ENCODE measurements around the gene ATE1.

The ATE1 gene

DNA sequence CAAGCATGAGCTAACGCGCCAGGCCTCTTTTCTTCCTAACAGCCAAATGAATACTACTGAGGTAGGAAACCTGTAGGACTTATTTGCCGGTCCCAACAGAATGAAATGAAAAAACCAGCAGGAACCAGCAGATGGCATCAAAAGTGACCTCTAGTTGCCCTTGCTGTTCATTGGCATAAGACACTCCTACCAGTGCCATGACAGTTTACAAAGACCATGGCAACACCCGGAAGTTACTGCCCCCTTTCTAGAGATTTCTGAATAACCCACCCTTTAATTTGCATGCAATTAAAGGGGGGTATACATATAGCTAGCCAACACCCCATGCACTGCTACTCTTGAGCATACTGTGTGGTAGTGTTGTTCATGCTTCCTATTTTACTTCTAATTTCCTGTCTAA lies 65.2 kb downstream of the ATE1 start:
- no peak for DNase-seq
- Histone ChIP-seq H3K14ac (ENCODE audit: low read length) (no peak overlapping the region), H3K23ac (ENCODE audit: low read length) (no peak overlapping the region), H4K12ac (ENCODE audit: low read depth, low read length) (no peak overlapping the region), H3K18ac (ENCODE audit: low read length) (no peak overlapping the region), H3K79me2 (ENCODE audit: control insufficient read depth, insufficient read depth, low read length, poor library complexity) (no peaks in the 10 kb centered on the region), H2BK12ac (ENCODE audit: low read length) (no peak overlapping the region), H3K79me1 (ENCODE audit: low read length) (no peaks in the 10 kb centered on the region), H3K4me1 (ENCODE audit: control insufficient read depth in 1 of 2, insufficient read depth in 2 of 2, low read length in 2 of 2) (no peaks in the 10 kb centered on the region), H2BK5ac (ENCODE audit: low read depth, low read length, poor library complexity) (no peak overlapping the region), H2BK120ac (ENCODE audit: insufficient read depth, low read length, poor library complexity) (no peak overlapping the region), H2AFZ (ENCODE audit: insufficient read depth, low read length, poor library complexity) (no peak overlapping the region), H3K4me2 (ENCODE audit: low read length) (no peak overlapping the region), H3K36me3 (ENCODE audit: control insufficient read depth in 1 of 2, insufficient read depth in 2 of 2, low read length in 2 of 2) (no peaks in the 10 kb centered on the region), H3K4me3 (ENCODE audit: low read depth, low read length) (no peak overlapping the region), H3K9ac (ENCODE audit: low read length) (no peak overlapping the region), H3K27me3 (ENCODE audit: insufficient read depth, low read length) (no peaks in the 10 kb centered on the region), H4K91ac (ENCODE audit: low read depth, low read length) (no peak overlapping the region), H3K27ac (ENCODE audit: low read depth, low read length) (no peak overlapping the region), H3K4ac (ENCODE audit: low read depth, low read length) (no peak overlapping the region), H2AK5ac (ENCODE audit: low read length) (no peak overlapping the region), H3K9me3 (ENCODE audit: insufficient read depth, low read depth, low read length) (no peaks in the 10 kb centered on the region), H4K8ac (ENCODE audit: low read depth, low read length) (no peak overlapping the region)
- no CpG with 5 or more reads among the region's 4 CpGs for WGBS (ENCODE audit: extremely low coverage, insufficient coverage, insufficient read length)

GRCh38 chr10:121862042-121862441 lies 65.8 kb downstream of the ATE1 start:
- no peak overlapping the region for H2BK12ac ChIP-seq (ENCODE audit: low read length)
- H3K14ac ChIP-seq (ENCODE audit: low read length): no peak overlapping the region
- no peak overlapping the region for H2BK120ac ChIP-seq (ENCODE audit: insufficient read depth, low read length, poor library complexity)
- no peaks in the 10 kb centered on the region for H3K9me3 ChIP-seq (ENCODE audit: insufficient read depth, low read depth, low read length)
- H3K9ac ChIP-seq (ENCODE audit: low read length): no peak overlapping the region
- H2AFZ ChIP-seq (ENCODE audit: insufficient read depth, low read length, poor library complexity): no peak overlapping the region
- H2AK5ac ChIP-seq (ENCODE audit: low read length): no peak overlapping the region
- H3K4me3 ChIP-seq (ENCODE audit: low read depth, low read length): no peak overlapping the region
- WGBS (ENCODE audit: extremely low coverage, insufficient coverage, insufficient read length): 100% methylated on average over 3 of the region's 7 CpGs
- no peaks in the 10 kb centered on the region for H3K79me1 ChIP-seq (ENCODE audit: low read length)
- H3K4ac ChIP-seq (ENCODE audit: low read depth, low read length): no peak overlapping the region
- H4K8ac ChIP-seq (ENCODE audit: low read depth, low read length): no peak overlapping the region
- no peaks in the 10 kb centered on the region for H3K27me3 ChIP-seq (ENCODE audit: insufficient read depth, low read length)
- no peak overlapping the region for H4K91ac ChIP-seq (ENCODE audit: low read depth, low read length)
- DNase-seq: no peak
- H3K27ac ChIP-seq (ENCODE audit: low read depth, low read length): no peak overlapping the region
- no peak overlapping the region for H3K18ac ChIP-seq (ENCODE audit: low read length)
- H3K79me2 ChIP-seq (ENCODE audit: control insufficient read depth, insufficient read depth, low read length, poor library complexity): no peaks in the 10 kb centered on the region
- H3K36me3 ChIP-seq (ENCODE audit: control insufficient read depth in 1 of 2, insufficient read depth in 2 of 2, low read length in 2 of 2): no peaks in the 10 kb centered on the region
- H3K4me2 ChIP-seq (ENCODE audit: low read length): no peak overlapping the region
- H3K4me1 ChIP-seq (ENCODE audit: control insufficient read depth in 1 of 2, insufficient read depth in 2 of 2, low read length in 2 of 2): no peaks in the 10 kb centered on the region
- H3K23ac ChIP-seq (ENCODE audit: low read length): no peak overlapping the region
- no peak overlapping the region for H2BK5ac ChIP-seq (ENCODE audit: low read depth, low read length, poor library complexity)
- no peak overlapping the region for H4K12ac ChIP-seq (ENCODE audit: low read depth, low read length)

- Histone ChIP-seq H3K27ac (ENCODE audit: low read depth, low read length) (no peak overlapping the region), H2BK5ac (ENCODE audit: low read depth, low read length, poor library complexity) (no peak overlapping the region), H3K4ac (ENCODE audit: low read depth, low read length) (no peak overlapping the region), H3K4me3 (ENCODE audit: low read depth, low read length) (no peak overlapping the region), H3K27me3 (ENCODE audit: insufficient read depth, low read length) (no peaks in the 10 kb centered on the region), H3K9me3 (ENCODE audit: insufficient read depth, low read depth, low read length) (no peaks in the 10 kb centered on the region), H4K91ac (ENCODE audit: low read depth, low read length) (no peak overlapping the region), H2AFZ (ENCODE audit: insufficient read depth, low read length, poor library complexity) (no peak overlapping the region), H2BK120ac (ENCODE audit: insufficient read depth, low read length, poor library complexity) (no peak overlapping the region), H3K14ac (ENCODE audit: low read length) (no peak overlapping the region), H3K9ac (ENCODE audit: low read length) (no peak overlapping the region), H4K8ac (ENCODE audit: low read depth, low read length) (no peak overlapping the region), H4K12ac (ENCODE audit: low read depth, low read length) (no peak overlapping the region), H3K79me2 (ENCODE audit: control insufficient read depth, insufficient read depth, low read length, poor library complexity) (no peaks in the 10 kb centered on the region), H3K18ac (ENCODE audit: low read length) (no peak overlapping the region), H3K36me3 (ENCODE audit: control insufficient read depth in 1 of 2, insufficient read depth in 2 of 2, low read length in 2 of 2) (peaks cover 0 to 2% of the 10 kb centered on the region in 2 experiments), H3K23ac (ENCODE audit: low read length) (no peak overlapping the region), H3K4me2 (ENCODE audit: low read length) (no peak overlapping the region), H2AK5ac (ENCODE audit: low read length) (no peak overlapping the region), H2BK12ac (ENCODE audit: low read length) (no peak overlapping the region), H3K4me1 (ENCODE audit: control insufficient read depth in 1 of 2, insufficient read depth in 2 of 2, low read length in 2 of 2) (no peaks in the 10 kb centered on the region), H3K79me1 (ENCODE audit: low read length) (no peaks in the 10 kb centered on the region)
- DNase-seq: no peak
- no CpG with 5 or more reads among the region's 3 CpGs for WGBS (ENCODE audit: extremely low coverage, insufficient coverage, insufficient read length)
These were observed 67.0 kb downstream of the ATE1 start for GRCh38 chr10:121860810-121861209.

- H3K4me3 ChIP-seq (ENCODE audit: low read depth, low read length): no peak overlapping the region
- WGBS (ENCODE audit: extremely low coverage, insufficient coverage, insufficient read length): no CpG with 5 or more reads among the region's 4 CpGs
These were observed 72.9 kb downstream of the ATE1 start for GRCh38 chr10:121854809-121855445.

More at GRCh38 chr10:121854809-121855445, 72.9 kb downstream of the ATE1 start:
- Histone ChIP-seq H3K27me3 (ENCODE audit: insufficient read depth, low read length) (no peaks in the 10 kb centered on the region), H4K12ac (ENCODE audit: low read depth, low read length) (no peak overlapping the region), H3K14ac (ENCODE audit: low read length) (no peak overlapping the region), H2AK5ac (ENCODE audit: low read length) (no peak overlapping the region), H3K4me1 (ENCODE audit: control insufficient read depth in 1 of 2, insufficient read depth in 2 of 2, low read length in 2 of 2) (no peaks in the 10 kb centered on the region), H4K91ac (ENCODE audit: low read depth, low read length) (no peak overlapping the region), H3K79me1 (ENCODE audit: low read length) (no peaks in the 10 kb centered on the region), H3K23ac (ENCODE audit: low read length) (no peak overlapping the region), H3K27ac (ENCODE audit: low read depth, low read length) (no peak overlapping the region), H2BK5ac (ENCODE audit: low read depth, low read length, poor library complexity) (no peak overlapping the region), H2AFZ (ENCODE audit: insufficient read depth, low read length, poor library complexity) (no peak overlapping the region), H4K8ac (ENCODE audit: low read depth, low read length) (no peak overlapping the region), H3K18ac (ENCODE audit: low read length) (no peak overlapping the region), H3K9me3 (ENCODE audit: insufficient read depth, low read depth, low read length) (no peaks in the 10 kb centered on the region), H3K4me2 (ENCODE audit: low read length) (no peak overlapping the region), H3K9ac (ENCODE audit: low read length) (no peak overlapping the region), H3K79me2 (ENCODE audit: control insufficient read depth, insufficient read depth, low read length, poor library complexity) (no peaks in the 10 kb centered on the region), H3K4ac (ENCODE audit: low read depth, low read length) (no peak overlapping the region), H2BK120ac (ENCODE audit: insufficient read depth, low read length, poor library complexity) (no peak overlapping the region), H2BK12ac (ENCODE audit: low read length) (no peak overlapping the region), H3K36me3 (ENCODE audit: control insufficient read depth in 1 of 2, insufficient read depth in 2 of 2, low read length in 2 of 2) (peaks cover 0 to 2% of the 10 kb centered on the region in 2 experiments)
- no peak for DNase-seq

All from trophoblast cell (in vitro differentiated cells and primary cell).